GM12892 (cell line): ENCODE results near the gene GBX1.

Experiments used
- DNase-seq: peaks from one replicate; pipeline ENCODE4 v3.0.0; 2011; ENCODE audit not compliant: insufficient read length
- FAIRE-seq: peaks from 2 replicates; lab custom pipeline; 2011; peaks lifted over from hg19 to GRCh38; lab: Jason Lieb, UNC
- POLR2A ChIP-seq: IDR thresholded peaks from 2 replicates; pipeline ENCODE4 v1.6.1; 2011; ENCODE audit warnings: low read depth, low read length, control low read depth
- POLR2AphosphoS5 ChIP-seq: IDR thresholded peaks from 2 replicates; pipeline ENCODE4 v1.6.1; 2011; ENCODE audit warnings: low read depth, low read length, control low read depth
- TAF1 ChIP-seq: IDR thresholded peaks from 2 replicates; pipeline ENCODE4 v1.6.1; 2011; ENCODE audit warnings: low read depth, mild to moderate bottlenecking, control low read depth, low read length, borderline replicate concordance

GBX1 gene

GRCh38 chr7:151135866-151136843 is 31.3 kb downstream of the GBX1 start:
- TF ChIP-seq POLR2A, result no peak
- TF ChIP-seq POLR2AphosphoS5, result no peak
- TF ChIP-seq TAF1, result no peak
- FAIRE-seq (no peak), DNase-seq (peak; percentile 19)

GRCh38 chr7:151135525-151135845 is 32.0 kb downstream of the GBX1 start:
- DNase-seq (peak; percentile 16), FAIRE-seq (no peak)
- no peak for TF ChIP-seq POLR2A
- TF ChIP-seq TAF1, result no peak
- no peak for TF ChIP-seq POLR2AphosphoS5

GRCh38 chr7:151134743-151135524 is 32.6 kb downstream of the GBX1 start:
- DNase-seq, result peak; percentile 14
- no peak for TF ChIP-seq POLR2AphosphoS5
- TF ChIP-seq TAF1, result no peak
- FAIRE-seq, result no peak

GRCh38 chr7:151133986-151134742 is 33.3 kb downstream of the GBX1 start:
- DNase-seq (no peak), FAIRE-seq (no peak)
- TF ChIP-seq POLR2AphosphoS5 (no peak), TAF1 (no peak), POLR2A (no peak)

GRCh38 chr7:151133266-151133985 is 34.1 kb downstream of the GBX1 start:
- DNase-seq (no peak), FAIRE-seq (no peak)
- no peak for TF ChIP-seq TAF1
- no peak for TF ChIP-seq POLR2AphosphoS5
- no peak for TF ChIP-seq POLR2A

GRCh38 chr7:151132461-151133205 is 34.9 kb downstream of the GBX1 start:
- DNase-seq (no peak), FAIRE-seq (no peak)
- no peak for TF ChIP-seq TAF1
- no peak for TF ChIP-seq POLR2AphosphoS5
- TF ChIP-seq POLR2A, result no peak

- DNase-seq (no peak), FAIRE-seq (no peak)
- TF ChIP-seq TAF1 (no peak), POLR2A (no peak), POLR2AphosphoS5 (no peak)
Measured at GRCh38 chr7:151131592-151132293, 35.8 kb downstream of the GBX1 start.

- TF ChIP-seq POLR2AphosphoS5, result no peak
- TF ChIP-seq TAF1, result no peak
- TF ChIP-seq POLR2A, result no peak
- no peak for DNase-seq
- FAIRE-seq, result no peak
Measured at GRCh38 chr7:151131224-151131591, 36.3 kb downstream of the GBX1 start.

- DNase-seq, result no peak
- TF ChIP-seq POLR2A (no peak), TAF1 (no peak), POLR2AphosphoS5 (no peak)
- no peak for FAIRE-seq
Measured at GRCh38 chr7:151130741-151131157, 36.7 kb downstream of the GBX1 start.

GRCh38 chr7:151129960-151130591 is 37.4 kb downstream of the GBX1 start:
- DNase-seq, result no peak
- no peak for TF ChIP-seq POLR2AphosphoS5
- no peak for TF ChIP-seq POLR2A
- no peak for FAIRE-seq
